Endothelial cell of umbilical vein (primary cell): ENCODE measurements around the gene TBC1D5.
"Not testable (repeated sequence)": the region's sequence is repeated elsewhere in the genome, so short reads cannot be mapped to it uniquely, and the experiment has no call there.

ENCODE experiments used
- EZH2 ChIP-seq: IDR thresholded peaks from 2 replicates; pipeline ENCODE4 v1.6.1; 2012; ENCODE audit warnings: borderline replicate concordance, low read depth, mild to moderate bottlenecking, moderate library complexity, low read length, inconsistent platforms; ENCODE audit not compliant: severe bottlenecking
- FOS ChIP-seq: IDR thresholded peaks from 2 replicates; pipeline ENCODE4 v1.6.1; 2011; ENCODE audit warnings: mild to moderate bottlenecking, low read length, moderate library complexity, borderline replicate concordance; ENCODE audit not compliant: insufficient read depth

GRCh38 chr3:17351193-17351592, 391.2 kb downstream of the TBC1D5 start:
- TF ChIP-seq EZH2, FOS: not testable (repeated sequence)
